Astrocyte of the hippocampus (primary cell): Measurements from ENCODE around the gene CNTD1.

ENCODE experiments used
- DNase-seq: peaks from one replicate; pipeline ENCODE4 v3.0.0; 2011; ENCODE audit warnings: low read depth, low spot score

Gene CNTD1

DNA sequence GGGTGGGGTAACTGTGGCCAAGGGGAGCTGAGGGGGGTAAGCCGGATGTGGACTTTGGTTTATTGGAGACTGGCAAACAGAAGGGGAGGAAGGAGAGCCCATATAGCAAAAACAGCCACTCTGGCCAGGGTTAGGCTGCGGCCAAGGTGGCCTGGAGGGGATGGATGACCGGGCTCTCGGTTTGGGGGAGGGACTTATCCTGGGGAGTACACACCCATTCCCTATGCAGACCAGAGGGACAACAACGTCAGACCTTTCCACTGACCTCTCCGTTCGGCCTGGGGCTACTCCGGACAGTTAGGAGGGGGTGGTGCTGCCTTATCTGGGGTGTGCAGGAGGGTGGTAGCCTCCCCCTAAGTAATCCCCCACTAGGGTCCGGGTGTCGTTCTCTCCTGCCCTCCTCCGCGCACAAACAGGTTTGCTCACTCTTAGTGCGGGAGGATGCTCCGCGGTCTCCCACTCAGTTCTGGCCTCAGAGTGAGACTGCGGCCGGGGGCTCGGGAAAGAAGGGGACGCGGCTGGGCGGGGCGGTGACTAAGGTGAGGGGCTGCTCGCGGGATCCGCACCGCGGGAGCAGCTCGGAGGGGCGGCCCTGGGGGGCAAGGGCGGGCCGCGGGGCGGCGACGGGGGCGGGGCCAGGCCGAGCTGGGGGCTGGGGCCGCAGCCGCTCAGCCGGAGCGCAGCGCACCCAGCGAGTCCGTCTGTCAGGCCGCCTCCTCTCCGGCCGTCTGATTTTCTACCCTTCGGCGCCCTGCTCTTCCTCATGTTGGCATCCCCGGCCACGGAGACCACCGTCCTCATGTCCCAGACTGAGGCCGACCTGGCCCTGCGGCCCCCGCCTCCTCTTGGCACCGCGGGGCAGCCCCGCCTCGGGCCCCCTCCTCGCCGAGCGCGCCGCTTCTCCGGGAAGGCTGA lies 18.5 kb upstream of the CNTD1 start, which contains the start of gene WNK4:
Gene WNK4, plus strand, starts transcription at position 675 of the 915 bp plus-strand sequence. Its CDS starts 89 bp downstream, at position 764.
- peak; percentile 71 for DNase-seq

DNA sequence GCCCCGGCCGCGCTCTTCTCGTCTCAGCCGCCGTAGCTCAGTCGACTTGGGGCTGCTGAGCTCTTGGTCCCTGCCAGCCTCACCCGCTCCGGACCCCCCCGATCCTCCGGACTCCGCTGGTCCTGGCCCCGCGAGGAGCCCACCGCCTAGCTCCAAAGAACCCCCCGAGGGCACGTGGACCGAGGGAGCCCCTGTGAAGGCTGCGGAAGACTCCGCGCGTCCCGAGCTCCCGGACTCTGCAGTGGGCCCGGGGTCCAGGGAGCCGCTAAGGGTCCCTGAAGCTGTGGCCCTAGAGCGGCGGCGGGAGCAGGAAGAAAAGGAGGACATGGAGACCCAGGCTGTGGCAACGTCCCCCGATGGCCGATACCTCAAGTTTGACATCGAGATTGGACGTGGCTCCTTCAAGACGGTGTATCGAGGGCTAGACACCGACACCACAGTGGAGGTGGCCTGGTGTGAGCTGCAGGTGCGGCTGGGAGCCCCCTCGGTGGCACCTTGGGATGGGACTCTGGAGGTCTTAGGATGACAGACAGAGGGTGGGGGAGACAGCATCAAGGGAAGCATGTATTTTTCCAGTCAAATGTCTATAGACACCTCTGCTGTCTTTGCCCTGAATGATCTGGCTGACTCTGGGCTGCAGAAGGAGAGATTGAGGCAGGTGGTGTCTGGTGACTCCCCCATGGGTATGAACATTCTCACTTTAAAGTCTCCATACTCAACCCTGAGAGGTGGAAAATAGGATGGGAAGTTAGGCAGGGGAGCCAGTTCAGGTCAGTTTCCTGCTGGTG lies 17.6 kb upstream of the CNTD1 start:
- DNase-seq: peak; percentile 11

DNA sequence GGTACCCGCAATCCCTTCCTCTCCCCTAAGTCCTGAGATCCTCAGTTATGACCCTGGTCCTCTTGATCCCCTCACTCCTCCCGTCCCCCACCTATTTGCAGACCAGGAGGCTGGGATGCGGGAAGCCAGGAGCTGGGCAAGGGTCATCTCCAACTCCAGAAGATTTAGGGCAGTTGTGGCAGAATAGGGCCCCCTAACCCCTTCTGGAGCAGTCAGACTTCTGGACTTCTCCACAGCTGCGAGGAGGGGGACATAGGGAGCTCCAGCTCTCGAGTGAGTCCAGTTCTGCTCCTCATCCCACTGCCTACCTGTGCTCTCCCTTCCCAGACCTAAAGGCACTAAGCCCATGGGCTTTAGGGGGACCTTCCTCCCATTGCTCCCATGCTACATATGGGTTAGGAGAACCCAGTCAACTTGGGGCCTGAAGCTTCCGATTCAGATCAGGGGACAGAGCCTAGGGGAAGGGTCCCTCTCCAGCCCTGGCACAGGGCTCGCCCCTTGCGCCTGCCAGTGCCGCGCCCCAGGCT lies 17.0 kb upstream of the CNTD1 start:
- peak; percentile 15 for DNase-seq

DNA sequence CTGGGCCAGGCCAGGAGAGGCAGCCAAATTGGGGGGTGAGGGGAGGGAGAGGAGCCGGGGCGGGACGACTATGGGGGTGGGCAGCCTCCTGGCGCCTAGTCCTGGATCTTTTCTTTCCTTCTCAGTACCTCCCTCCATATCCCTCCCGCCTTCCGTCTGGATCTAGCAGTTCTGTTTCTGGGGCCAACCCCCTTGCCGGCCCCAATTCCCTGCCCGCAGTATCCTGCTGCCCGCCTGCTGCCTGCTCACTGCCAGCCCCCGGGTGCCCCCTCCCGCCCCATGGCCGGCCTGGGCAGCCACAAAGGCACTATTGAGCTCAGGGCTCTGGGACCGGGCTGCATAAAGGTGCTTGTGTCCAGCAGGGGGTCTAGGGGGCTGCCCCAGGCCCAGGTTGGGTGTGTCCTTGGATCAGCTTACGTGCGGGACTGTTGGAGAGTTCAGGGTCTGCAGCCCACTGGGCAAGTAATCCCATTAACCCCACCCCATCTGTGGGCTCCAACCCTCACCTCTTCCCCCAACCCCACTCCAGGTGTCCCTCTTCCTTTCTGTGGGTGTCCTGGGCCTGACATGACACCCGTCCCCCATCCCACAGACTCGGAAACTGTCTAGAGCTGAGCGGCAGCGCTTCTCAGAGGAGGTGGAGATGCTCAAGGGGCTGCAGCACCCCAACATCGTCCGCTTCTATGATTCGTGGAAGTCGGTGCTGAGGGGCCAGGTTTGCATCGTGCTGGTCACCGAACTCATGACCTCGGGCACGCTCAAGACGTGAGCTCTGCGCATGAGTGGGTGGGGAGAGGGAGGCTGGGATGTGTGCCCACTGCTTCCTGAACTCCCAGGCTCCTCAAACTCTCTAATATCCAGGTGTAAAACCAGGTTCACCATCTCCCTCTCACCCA lies 16.2 kb upstream of the CNTD1 start:
- DNase-seq: peak; percentile 28

DNA sequence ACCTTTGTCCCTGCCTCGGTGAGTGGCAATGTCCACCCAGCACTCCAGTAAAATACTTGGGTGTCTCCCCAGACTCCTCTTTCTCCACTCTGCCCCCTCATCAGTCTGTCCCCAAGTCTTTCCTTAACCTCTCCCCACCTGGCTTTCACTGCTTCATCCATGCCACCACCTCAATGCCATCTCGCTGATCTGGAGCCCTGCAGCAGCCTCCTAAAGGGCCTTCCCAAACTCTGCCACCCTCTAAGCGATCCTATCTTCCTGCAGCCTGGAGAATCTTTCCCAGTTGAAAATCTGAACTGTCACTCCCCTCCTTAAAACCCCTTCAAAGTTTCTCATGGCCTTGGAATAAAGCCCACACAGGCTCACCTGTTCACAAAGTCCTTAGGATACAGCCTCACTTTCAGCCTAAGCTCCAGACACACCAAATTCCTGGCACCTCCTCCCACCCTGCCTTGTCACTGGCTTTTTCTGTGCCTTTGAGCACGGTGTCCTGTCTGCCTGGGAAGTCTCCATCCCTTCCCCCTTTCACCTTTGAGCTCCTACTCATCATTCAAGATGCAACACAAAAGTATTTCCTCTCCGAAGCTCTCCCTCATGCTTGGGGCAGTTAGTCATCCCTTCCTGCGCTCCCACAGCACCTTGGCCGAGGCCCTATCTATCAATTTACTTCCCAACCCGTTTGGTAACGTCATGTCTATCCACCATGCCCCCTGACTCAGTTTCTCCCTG lies 15.4 kb upstream of the CNTD1 start:
- DNase-seq: peak; percentile 60

DNA sequence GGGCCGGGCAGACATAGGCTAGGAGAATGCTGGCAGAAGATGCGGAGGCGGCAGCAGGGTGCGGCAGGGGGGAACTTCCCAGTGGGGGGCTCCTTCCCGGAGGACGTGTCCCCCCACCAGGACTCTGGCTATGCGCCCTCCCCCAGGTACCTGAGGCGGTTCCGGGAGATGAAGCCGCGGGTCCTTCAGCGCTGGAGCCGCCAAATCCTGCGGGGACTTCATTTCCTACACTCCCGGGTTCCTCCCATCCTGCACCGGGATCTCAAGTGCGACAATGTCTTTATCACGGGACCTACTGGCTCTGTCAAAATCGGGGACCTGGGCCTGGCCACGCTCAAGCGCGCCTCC lies 14.9 kb upstream of the CNTD1 start:
- DNase-seq: no peak

DNA sequence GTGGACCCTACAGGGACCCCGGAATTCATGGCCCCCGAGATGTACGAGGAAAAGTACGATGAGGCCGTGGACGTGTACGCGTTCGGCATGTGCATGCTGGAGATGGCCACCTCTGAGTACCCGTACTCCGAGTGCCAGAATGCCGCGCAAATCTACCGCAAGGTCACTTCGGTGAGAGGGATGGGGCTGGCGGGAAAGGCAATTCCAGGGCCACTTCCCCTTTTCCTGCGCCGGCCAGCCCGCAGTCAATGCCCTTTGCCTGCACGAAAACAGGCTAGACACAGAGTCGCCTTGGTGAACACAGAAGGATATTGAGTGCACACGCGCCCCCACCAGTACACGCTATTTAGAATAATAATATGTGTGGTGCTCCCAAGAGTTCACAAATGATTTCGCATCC lies 14.3 kb upstream of the CNTD1 start:
- DNase-seq: peak; percentile 18

DNA sequence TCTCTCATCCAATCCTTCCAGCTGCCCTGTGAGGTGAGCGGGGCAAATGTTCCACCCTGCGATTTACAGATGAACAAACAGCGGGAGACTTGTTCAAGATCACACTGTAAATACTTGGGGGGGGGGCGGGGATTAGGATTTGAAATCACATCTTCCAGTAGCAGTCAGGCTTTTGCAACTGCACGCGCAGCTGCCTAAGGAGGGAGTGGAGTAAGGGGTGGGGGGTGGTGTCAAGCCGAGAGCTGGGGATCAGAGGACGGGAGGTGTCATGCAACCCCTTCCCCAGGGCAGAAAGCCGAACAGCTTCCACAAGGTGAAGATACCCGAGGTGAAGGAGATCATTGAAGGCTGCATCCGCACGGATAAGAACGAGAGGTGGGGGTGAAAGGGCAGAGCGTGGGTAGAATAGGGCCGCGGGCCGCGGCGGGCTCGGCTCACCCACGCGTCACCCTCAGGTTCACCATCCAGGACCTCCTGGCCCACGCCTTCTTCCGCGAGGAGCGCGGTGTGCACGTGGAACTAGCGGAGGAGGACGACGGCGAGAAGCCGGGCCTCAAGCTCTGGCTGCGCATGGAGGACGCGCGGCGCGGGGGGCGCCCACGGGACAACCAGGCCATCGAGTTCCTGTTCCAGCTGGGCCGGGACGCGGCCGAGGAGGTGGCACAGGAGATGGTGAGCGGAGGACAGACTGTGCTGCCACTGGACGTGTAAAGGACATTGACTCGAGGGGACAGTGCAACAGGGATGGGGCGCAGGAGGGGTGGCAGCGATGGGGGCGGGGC lies 13.7 kb upstream of the CNTD1 start:
- DNase-seq: peak; percentile 17

DNA sequence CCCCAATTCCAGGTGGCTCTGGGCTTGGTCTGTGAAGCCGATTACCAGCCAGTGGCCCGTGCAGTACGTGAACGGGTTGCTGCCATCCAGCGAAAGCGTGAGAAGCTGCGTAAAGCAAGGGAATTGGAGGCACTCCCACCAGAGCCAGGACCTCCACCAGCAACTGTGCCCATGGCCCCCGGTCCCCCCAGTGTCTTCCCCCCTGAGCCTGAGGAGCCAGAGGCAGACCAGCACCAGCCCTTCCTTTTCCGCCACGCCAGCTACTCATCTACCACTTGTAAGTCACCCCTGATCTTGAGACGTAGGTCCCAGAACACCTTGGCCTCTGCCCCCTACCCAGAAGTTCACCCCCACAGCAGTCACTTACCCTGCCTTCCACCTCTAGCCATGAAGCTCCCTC lies 11.4 kb upstream of the CNTD1 start:
- DNase-seq: no peak

DNA sequence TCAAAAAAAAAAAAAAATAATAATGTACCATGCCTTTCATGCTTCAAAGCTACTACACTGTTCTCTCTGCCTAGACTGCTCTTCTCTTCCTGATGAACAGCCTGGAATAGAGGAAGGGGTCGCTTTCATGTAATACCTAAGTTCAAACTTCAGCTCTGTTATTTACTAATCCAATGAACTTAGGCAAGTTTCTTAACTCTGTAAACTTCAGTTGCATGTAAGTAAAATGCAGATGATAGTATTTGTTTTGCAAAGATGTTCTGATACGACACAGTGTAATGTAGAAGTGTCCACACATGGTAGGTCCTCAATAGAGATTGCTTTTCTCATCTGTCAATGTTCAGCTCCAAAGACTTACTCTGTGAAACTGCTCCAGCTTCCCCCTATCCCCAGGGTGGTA lies 6.7 kb upstream of the CNTD1 start:
- DNase-seq: no peak

DNA sequence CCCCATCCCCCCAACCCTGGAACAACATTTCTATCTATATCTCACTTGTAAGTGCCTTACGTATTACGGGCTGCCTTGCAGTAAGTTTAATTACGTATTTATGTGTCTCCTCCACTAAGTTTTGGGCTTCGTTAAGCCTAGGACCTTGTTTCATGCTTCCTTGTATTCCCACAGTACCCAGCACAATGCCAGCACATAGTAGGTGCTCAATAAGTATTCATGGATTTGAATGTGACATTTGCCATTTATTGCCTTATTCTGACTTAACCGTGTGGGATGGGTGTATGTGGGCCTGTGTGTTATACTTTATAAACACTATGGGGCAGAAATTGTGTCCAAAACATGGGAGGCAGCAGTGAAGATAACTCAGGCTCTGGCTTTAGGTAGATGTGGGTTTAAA lies 6.1 kb upstream of the CNTD1 start:
- no peak for DNase-seq

DNA sequence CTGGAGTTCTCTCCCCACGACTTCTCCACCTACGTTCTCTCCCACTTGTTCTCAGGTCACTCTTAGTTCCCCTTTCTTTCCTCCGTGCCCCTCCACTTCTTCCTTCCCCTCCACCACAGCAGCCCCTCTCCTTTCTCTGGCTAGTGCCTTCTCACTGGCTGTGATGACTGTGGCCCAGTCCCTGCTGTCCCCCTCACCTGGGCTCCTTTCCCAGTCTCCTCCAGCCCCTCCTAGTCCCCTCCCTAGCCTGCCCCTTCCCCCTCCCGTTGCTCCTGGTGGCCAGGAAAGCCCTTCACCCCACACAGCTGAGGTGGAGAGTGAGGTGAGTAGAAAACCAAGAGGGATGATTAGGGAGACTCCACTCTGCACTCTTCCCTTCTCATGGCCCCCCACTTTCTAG lies 3.6 kb upstream of the CNTD1 start:
- DNase-seq: no peak

DNA sequence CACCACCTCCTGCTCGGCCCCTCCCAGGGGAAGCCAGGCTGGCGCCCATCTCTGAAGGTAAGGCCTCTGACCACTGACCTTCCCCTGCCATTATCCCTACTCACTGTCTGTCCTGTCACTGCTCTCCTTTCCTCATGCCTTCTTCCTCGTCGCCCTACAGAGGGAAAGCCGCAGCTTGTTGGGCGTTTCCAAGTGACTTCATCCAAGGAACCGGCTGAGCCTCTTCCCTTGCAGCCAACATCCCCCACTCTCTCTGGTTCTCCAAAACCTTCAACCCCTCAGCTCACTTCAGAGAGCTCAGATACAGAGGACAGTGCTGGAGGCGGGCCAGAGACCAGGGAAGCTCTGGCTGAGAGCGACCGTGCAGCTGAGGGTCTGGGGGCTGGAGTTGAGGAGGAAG lies 3.2 kb upstream of the CNTD1 start:
- DNase-seq: no peak

DNA sequence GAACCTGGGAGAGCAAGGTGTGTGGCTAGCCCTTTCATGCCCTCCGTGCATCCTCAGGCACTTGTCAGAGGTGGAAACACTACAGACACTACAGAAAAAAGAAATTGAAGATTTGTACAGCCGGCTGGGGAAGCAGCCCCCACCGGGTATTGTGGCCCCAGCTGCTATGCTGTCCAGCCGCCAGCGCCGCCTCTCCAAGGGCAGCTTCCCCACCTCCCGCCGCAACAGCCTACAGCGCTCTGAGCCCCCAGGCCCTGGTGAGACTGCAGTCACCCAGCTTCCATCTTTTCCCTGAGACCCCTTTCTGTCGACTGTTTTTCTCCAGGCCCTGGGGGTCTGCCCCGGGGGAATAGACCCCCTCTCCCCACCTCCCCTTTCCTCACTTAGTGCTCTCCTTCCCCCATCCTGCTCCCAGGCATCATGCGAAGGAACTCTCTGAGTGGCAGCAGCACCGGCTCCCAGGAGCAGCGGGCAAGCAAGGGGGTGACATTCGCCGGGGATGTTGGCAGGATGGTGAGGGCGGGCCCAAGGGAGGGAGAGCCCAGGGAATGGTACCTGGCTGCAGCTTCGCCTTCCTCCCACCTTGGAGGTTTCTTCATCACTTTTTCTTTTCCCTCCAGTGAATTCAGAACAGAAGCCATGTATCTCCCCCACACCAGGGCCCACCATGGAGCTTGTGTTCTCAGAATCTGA lies 2.4 kb upstream of the CNTD1 start:
- no peak for DNase-seq

DNA sequence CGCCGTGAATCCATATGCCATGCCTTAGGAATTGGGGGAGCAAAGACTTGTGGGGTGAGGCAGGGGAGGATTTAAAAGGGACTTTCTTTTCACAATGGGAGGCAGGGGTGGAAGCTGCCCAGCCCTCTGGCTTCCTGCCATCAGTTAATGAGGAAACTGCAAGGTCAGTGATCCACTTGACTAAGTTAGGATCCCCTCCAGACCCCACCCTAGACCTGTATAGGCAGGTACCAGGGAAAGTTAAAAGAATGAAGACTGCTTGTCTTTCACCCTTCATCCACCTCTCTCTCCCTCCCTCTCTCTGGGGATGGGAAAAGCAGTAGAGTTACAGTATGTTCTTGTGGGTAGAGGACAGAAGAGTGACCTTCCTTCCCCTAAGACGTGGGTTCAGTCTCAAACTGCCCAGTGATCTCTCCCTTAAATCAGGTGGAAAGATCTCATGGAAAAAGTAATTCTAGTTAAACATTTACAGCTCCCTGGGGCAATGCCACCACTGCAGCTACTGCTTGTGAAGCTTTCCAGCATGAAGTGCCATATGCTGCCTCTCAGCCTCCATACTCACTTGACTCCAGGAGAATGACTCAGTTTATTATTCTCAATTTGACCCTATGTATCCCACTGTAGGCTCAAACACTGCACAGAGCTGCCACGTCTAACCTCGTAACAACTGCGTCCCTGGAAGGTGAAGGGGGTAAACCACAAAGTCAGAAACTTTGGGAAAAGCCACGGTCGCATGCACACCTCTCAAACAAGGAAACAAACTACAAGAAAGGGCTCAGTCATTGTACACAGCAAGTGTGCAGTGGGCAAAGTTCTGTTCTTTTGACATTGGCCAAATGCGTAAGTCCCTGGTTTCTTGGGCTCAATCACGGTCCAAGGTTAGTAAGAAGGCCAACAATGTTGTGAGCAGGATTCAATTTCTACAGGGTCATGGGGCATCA lies 1.3 kb upstream of the CNTD1 start:
- DNase-seq: no peak

DNA sequence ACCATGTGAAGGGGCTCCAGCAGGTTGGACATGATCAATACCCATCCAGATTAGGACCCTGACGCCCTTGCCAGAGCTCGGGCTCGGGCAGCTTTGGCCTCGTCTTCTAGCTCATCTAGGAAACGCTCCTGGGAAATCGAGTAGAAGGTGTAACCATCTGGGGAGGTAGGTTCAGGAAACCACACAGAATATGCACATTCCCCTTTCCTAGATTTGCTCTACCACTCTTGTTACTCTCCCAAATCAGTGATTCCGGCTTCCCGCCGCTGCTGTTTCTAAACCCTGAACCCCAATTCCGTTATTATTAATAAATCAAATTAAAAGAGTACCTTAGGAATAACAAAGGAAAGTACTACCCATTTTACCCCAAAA lies 664 bp upstream of the CNTD1 start:
- no peak for DNase-seq

DNA sequence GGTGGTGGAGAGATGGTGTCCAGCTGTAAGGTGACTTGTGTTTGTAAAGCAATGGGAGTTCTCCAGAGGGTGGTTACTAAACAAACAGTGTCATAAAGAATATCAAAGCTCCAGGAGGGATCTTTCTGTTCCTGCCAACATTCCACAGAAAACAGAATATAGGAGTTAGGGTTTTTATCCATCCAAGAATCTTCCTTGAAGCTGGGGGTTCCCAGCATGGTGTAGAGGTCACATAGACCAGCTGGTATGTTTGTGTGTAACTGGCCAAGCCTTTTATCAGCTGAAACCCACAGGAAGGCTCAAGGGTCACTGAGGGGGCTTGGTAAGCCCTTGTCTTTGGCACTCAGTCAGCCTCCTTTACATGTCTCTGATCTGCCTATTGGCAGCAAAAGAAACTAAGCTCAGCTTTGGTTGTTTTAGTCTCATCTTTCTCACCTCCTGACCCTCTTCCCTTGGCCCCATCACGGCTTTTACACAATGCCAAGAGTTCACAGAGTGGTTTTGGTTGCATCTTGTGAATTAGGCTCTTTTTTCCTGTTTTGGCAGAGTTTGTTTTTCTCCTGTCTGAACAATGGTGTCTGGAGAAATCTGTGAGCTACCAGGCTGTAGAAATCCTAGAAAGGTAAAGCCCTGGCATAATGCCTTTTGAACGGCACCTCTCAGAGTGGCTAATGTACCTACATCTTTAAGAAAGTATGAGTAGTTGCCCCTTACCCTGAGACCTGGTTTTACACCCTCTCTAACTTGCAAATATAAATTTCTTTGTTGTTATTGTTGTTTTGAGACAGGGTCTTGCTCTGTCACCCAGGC lies 4.6 kb downstream of the CNTD1 start:
- peak; percentile 59 for DNase-seq
